Breast epithelium (tissue), 3 donors: ENCODE results near the gene NACAD.

Source experiments
- CTCF ChIP-seq, 3 donors: fragments of 450-650 bp; IDR thresholded peaks; one replicate each; pipeline ENCODE4 v1.5.1; 2016 to 2017; ENCODE audit warnings: antibody characterized with exemption in 3 of 3, mild to moderate bottlenecking in 3 of 3, moderate library complexity in 3 of 3
- POLR2A ChIP-seq: fragments of 450-650 bp; IDR thresholded peaks from one replicate; pipeline ENCODE4 v1.6.1; 2016; ENCODE audit warnings: antibody characterized with exemption, mild to moderate bottlenecking, moderate library complexity
- POLR2AphosphoS5 ChIP-seq, 3 donors: sonication (generic); formaldehyde crosslinking; IDR thresholded peaks; one replicate each; pipeline ENCODE4 v1.6.1; 2017; ENCODE audit warnings: antibody characterized with exemption in 3 of 3

DNA sequence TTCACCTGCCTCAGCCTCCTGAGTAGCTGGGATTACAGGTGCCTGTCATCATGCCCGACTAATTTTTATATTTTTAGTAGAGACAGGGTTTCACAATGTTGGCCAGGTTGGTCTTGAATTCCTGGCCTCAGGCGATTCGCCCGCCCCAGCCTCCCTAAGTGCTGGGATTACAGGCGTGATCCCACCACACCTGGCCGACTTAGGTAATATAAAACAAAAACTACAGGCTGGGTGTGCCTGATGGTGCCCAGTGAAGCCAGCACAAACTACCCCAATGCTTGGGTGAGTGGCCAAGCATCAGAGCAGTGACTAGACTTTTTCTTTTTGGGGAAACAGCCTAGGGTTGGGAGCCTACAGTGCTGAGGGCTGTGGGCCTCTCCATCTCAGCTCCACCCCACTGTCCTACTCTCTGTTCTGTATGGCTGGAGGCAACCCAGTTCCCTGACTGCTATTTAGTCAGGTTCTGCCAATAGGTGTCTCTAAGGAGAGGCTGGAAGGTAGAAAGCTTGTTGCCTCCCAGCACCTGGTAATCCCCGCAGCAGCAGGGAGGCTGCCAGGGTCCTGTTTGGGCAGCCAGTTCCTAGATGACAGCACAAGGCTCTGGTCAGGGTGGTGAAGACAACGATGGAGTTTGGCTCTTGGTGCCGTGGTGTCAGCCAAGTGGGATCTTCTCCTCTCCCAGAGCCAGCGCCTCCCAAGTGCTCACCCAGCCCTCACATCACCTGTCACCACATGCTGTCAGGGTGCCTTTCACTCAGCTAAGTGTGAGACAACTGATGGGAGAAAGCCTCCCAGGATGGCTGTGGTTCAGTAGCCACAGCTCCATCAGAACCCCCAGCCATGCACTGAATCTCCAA, 10.4 kb upstream of the NACAD start:
- TF ChIP-seq CTCF (IDR thresholded peaks at IDR 0.05) (no peak), POLR2A (no peak), POLR2AphosphoS5 (IDR thresholded peaks at IDR 0.05) (no peak)
